HEK293 (cell line): ENCODE measurements around the gene LMAN1L.
A peak's percentile ranks its signal among the peaks of the same experiment; 100 is the strongest.

ENCODE experiments used
- CTCF ChIA-PET: fragments of 350-600 bp; formaldehyde crosslinking; extraction: SDS; loops from one replicate; lab custom pipeline; 2021; ENCODE audit warnings: antibody characterized with exemption; lab: Yijun Ruan, JAX
- POLR2A ChIA-PET: fragments of 300-600 bp; formaldehyde crosslinking; extraction: SDS; loops from one replicate; lab custom pipeline; 2020; ENCODE audit warnings: antibody characterized with exemption, inconsistent platforms; lab: Yijun Ruan, JAX
- H3K27ac ChIP-seq: fragments of 200-500 bp; sonication (Bioruptor generic); 2 replicates; pipeline ENCODE4 v1.5.1; 2014; ENCODE audit warnings: low read depth, low read length, control low read depth, inconsistent platforms; ENCODE audit errors: extremely low read depth
- H3K36me3 ChIP-seq, 2 experiments: fragments of 200-500 bp in 1 of 2; sonication (Bioruptor generic) in 1 of 2; 1 replicate in 1 of 2; 2 replicates in 1 of 2; pipeline ENCODE4 v1.5.1; 2014 to 2017; ENCODE audit warnings: inconsistent platforms in 2 of 2, low read length in 2 of 2; ENCODE audit not compliant: control insufficient read depth in 2 of 2, insufficient read depth in 1 of 2
- H3K4me1 ChIP-seq: fragments of 200-500 bp; sonication (Bioruptor generic); 2 replicates; pipeline ENCODE4 v1.5.1; 2014; ENCODE audit warnings: mild to moderate bottlenecking, low read length, inconsistent platforms; ENCODE audit not compliant: control insufficient read depth, insufficient read depth
- H3K4me3 ChIP-seq: 2 replicates; pipeline ENCODE4 v1.5.1; 2011; ENCODE audit warnings: low read depth, mild to moderate bottlenecking, control low read depth, low read length, moderate library complexity
- H3K9me3 ChIP-seq: fragments of 200-500 bp; sonication (Bioruptor generic); 2 replicates; pipeline ENCODE4 v1.5.1; 2014; ENCODE audit warnings: low read depth, low read length, inconsistent platforms; ENCODE audit not compliant: control insufficient read depth, insufficient read depth
- BCL11B ChIP-seq: fragments of 450-650 bp; formaldehyde crosslinking; IDR thresholded peaks from 2 replicates; pipeline ENCODE4 v1.5.1; 2016; ENCODE audit warnings: low read depth, missing biosample characterization, missing genetic modification characterization
- GFI1B ChIP-seq: fragments of 450-650 bp; formaldehyde crosslinking; IDR thresholded peaks from 2 replicates; pipeline ENCODE4 v1.5.1; 2016; ENCODE audit warnings: missing biosample characterization, missing genetic modification characterization
- GLIS1 ChIP-seq: fragments of 450-650 bp; formaldehyde crosslinking; IDR thresholded peaks from 2 replicates; pipeline ENCODE4 v1.5.1; 2016; ENCODE audit warnings: missing biosample characterization, missing genetic modification characterization
- HOXC10 ChIP-seq: sonication (generic); formaldehyde crosslinking; IDR thresholded peaks from 2 replicates; pipeline ENCODE4 v1.8.1; 2023; ENCODE audit warnings: mild to moderate bottlenecking, missing genetic modification reagents
- MEIS1 ChIP-seq: sonication (generic); formaldehyde crosslinking; IDR thresholded peaks from 2 replicates; pipeline ENCODE4 v1.8.1; 2022; ENCODE audit warnings: missing genetic modification reagents, mild to moderate bottlenecking, borderline replicate concordance
- PRDM2 ChIP-seq: fragments of 450-650 bp; formaldehyde crosslinking; IDR thresholded peaks from 2 replicates; pipeline ENCODE4 v1.5.1; 2016; ENCODE audit warnings: missing biosample characterization, missing genetic modification characterization, borderline replicate concordance
- REPIN1 ChIP-seq: fragments of 450-650 bp; formaldehyde crosslinking; IDR thresholded peaks from 2 replicates; pipeline ENCODE4 v1.5.1; 2017; ENCODE audit warnings: missing biosample characterization, missing genetic modification characterization, low read depth
- SP2 ChIP-seq: fragments of 450-650 bp; formaldehyde crosslinking; IDR thresholded peaks from 2 replicates; pipeline ENCODE4 v1.5.1; 2016; ENCODE audit warnings: missing biosample characterization, missing genetic modification characterization
- SP7 ChIP-seq: fragments of 450-650 bp; formaldehyde crosslinking; IDR thresholded peaks from 2 replicates; pipeline ENCODE4 v1.5.1; 2016; ENCODE audit warnings: missing biosample characterization, missing genetic modification characterization
- TCF7L2 ChIP-seq: IDR thresholded peaks from 2 replicates; pipeline ENCODE4 v1.6.1; 2011; ENCODE audit warnings: low read depth, mild to moderate bottlenecking, inconsistent platforms, low read length, moderate library complexity, borderline replicate concordance
- ZBTB21 ChIP-seq: fragments of 450-650 bp; formaldehyde crosslinking; IDR thresholded peaks from 2 replicates; pipeline ENCODE4 v1.5.1; 2017; ENCODE audit warnings: missing biosample characterization, missing genetic modification characterization
- ZNF266 ChIP-seq: fragments of 450-650 bp; formaldehyde crosslinking; IDR thresholded peaks from 2 replicates; pipeline ENCODE4 v1.5.1; 2016; ENCODE audit warnings: missing biosample characterization, missing genetic modification characterization, low read depth
- ZNF292 ChIP-seq: fragments of 450-650 bp; formaldehyde crosslinking; IDR thresholded peaks from 2 replicates; pipeline ENCODE4 v1.5.1; 2016; ENCODE audit warnings: low read depth, missing biosample characterization, missing genetic modification characterization, borderline replicate concordance
- ZNF391 ChIP-seq: fragments of 450-650 bp; formaldehyde crosslinking; IDR thresholded peaks from 2 replicates; pipeline ENCODE4 v1.5.1; 2016; ENCODE audit warnings: low read depth, missing biosample characterization, missing genetic modification characterization, borderline replicate concordance
- ZNF423 ChIP-seq: fragments of 450-650 bp; formaldehyde crosslinking; IDR thresholded peaks from 2 replicates; pipeline ENCODE4 v1.5.1; 2016; ENCODE audit warnings: missing biosample characterization, missing genetic modification characterization
- ZNF426 ChIP-seq: fragments of 450-650 bp; formaldehyde crosslinking; IDR thresholded peaks from 2 replicates; pipeline ENCODE4 v1.5.1; 2017; ENCODE audit warnings: missing biosample characterization, missing genetic modification characterization, mild to moderate bottlenecking, inconsistent platforms, moderate library complexity
- ZNF530 ChIP-seq: fragments of 450-650 bp; formaldehyde crosslinking; IDR thresholded peaks from 2 replicates; pipeline ENCODE4 v1.5.1; 2016; ENCODE audit warnings: low read depth, missing biosample characterization, missing genetic modification characterization
- ZNF623 ChIP-seq: fragments of 450-650 bp; formaldehyde crosslinking; IDR thresholded peaks from 2 replicates; pipeline ENCODE4 v1.5.1; 2016; ENCODE audit warnings: missing biosample characterization, missing genetic modification characterization
- ZNF645 ChIP-seq: fragments of 450-650 bp; formaldehyde crosslinking; IDR thresholded peaks from 2 replicates; pipeline ENCODE4; 2016; ENCODE audit warnings: missing biosample characterization, missing genetic modification characterization
- ZNF707 ChIP-seq: fragments of 450-650 bp; formaldehyde crosslinking; IDR thresholded peaks from 2 replicates; pipeline ENCODE4 v1.5.1; 2016; ENCODE audit warnings: missing biosample characterization, missing genetic modification characterization
- ZNF76 ChIP-seq: fragments of 450-650 bp; formaldehyde crosslinking; IDR thresholded peaks from 2 replicates; pipeline ENCODE4; 2016; ENCODE audit warnings: low read depth, missing biosample characterization, missing genetic modification characterization, borderline replicate concordance
- TF ChIP-seq, protein P1 (sequence below): fragments of 450-650 bp; formaldehyde crosslinking; conservative IDR thresholded peaks from 2 replicates; pipeline ENCODE4 v1.5.1; 2016; ENCODE audit warnings: low read depth, missing biosample characterization, missing genetic modification characterization
- TF ChIP-seq, protein P2 (sequence below): fragments of 450-650 bp; formaldehyde crosslinking; IDR thresholded peaks from 2 replicates; pipeline ENCODE4 v1.5.1; 2016; ENCODE audit warnings: missing biosample characterization, missing genetic modification characterization

LMAN1L gene

DNA sequence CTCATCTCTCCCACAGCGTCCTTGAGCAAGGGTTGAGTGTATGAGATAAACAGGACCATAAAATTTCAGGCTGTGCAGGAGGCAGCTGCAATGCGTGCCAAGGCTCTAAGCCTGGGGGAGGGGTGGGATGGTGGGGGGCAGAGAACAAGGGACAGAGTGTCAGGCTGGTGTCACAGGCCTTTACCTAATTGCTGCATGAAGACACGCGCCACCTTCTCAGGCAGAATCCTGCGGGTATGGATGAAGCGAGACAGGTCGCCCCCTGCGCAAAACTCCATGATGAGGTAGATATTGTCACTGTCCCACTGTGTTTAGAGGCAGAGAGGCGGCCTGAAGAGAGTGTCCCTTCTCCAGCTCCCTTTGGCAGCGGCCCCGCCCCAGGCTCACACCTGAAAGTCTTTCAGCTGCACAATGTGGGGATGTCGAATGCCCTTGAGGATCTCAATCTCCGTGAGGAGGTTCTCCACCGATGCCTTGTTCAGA, 29.3 kb downstream of the LMAN1L start (continued):
- TF ChIP-seq ZNF292 (tag by site-specific recombination) (no peak), GLIS1 (tag by site-specific recombination) (peak; percentile 94), ZNF707 (tag by site-specific recombination) (no peak), ZNF423 (tag by site-specific recombination) (no peak), REPIN1 (no peak), SP2 (tag by site-specific recombination) (no peak), ZNF623 (tag by site-specific recombination) (no peak)

DNA sequence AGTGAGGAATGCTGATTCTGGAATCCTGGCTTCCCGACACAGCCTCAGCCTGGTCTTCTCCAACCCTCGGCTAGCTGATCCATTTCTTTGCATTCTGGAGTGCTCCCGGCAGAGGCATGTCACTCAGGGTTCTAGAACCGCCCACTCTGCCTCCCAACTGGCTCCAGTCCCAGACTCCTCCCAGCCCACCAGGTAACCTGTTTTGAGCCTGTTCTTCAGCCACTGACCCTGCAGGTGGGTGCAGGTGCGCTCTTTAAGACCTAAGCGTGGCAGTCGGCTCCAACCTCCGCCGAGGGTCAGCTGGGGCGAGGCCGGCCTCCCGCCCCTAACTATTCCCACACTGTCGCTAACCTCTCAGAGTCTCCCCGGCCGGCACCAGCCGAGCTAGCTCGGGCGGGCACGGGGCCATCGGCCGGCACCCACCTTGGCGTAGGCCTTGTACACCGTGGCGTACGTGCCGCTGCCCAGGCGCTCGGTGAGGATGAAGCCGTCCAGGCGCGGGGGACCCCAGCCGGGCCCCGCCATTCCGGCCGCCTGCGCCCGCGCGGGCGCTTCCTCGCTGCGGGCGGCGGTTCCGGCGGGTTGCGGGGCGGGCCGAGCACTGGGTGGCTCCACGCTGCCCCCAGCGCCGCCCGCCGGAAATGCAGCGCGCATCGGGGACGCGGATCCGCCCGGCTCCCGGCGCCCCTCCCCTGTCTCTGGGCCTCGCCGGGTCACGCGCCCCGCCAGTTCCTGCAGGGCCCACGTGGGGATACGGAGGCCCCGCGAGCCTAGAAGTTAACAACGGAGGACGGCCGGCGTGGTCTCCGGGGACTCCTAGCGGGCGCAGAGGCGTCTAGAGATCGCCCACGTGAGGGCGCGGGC, 30.2 kb downstream of the LMAN1L start, which contains the start of gene ULK3:
Gene ULK3, minus strand, starts transcription at position 576 of the 864 bp plus-strand sequence. Its CDS starts 51 bp downstream, at position 525.
- ChIA-PET CTCF (interaction anchor here (0.6 to 4.5 kb wide), 16 partner anchors 10 to 207 kb away, joined by 3 to 29 read pairs (median 4); no protein-coding TSS in a partner anchor), POLR2A (interaction anchor here (0.5 to 2.3 kb wide), 12 partner anchors 10 to 896 kb away, joined by 3 to 12 read pairs (median 4); partner anchors contain the start of genes CSK, FAM219B and MPI)
- H3K4me3 ChIP-seq = peak within 1 kb of the TSS; percentile 88
- H3K27ac ChIP-seq = peak within 1 kb of the TSS; percentile 86
- peaks cover under 1 to 54% of the 10 kb centered on the region in 2 experiments; a peak in 2 of 3 replicates for H3K36me3 ChIP-seq
- H3K9me3 ChIP-seq = no peaks in the 10 kb centered on the region
- H3K4me1 ChIP-seq = peaks cover 10% of the 10 kb centered on the region
- no peak for TF ChIP-seq ZBTB21
- peak; percentile 48; the same call in 1 of the 2 replicates for TF ChIP-seq ZNF76 (tag by site-specific recombination)
- TF ChIP-seq, protein P1, sequence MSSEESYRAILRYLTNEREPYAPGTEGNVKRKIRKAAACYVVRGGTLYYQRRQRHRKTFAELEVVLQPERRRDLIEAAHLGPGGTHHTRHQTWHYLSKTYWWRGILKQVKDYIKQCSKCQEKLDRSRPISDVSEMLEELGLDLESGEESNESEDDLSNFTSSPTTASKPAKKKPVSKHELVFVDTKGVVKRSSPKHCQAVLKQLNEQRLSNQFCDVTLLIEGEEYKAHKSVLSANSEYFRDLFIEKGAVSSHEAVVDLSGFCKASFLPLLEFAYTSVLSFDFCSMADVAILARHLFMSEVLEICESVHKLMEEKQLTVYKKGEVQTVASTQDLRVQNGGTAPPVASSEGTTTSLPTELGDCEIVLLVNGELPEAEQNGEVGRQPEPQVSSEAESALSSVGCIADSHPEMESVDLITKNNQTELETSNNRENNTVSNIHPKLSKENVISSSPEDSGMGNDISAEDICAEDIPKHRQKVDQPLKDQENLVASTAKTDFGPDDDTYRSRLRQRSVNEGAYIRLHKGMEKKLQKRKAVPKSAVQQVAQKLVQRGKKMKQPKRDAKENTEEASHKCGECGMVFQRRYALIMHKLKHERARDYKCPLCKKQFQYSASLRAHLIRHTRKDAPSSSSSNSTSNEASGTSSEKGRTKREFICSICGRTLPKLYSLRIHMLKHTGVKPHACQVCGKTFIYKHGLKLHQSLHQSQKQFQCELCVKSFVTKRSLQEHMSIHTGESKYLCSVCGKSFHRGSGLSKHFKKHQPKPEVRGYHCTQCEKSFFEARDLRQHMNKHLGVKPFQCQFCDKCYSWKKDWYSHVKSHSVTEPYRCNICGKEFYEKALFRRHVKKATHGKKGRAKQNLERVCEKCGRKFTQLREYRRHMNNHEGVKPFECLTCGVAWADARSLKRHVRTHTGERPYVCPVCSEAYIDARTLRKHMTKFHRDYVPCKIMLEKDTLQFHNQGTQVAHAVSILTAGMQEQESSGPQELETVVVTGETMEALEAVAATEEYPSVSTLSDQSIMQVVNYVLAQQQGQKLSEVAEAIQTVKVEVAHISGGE (tag by site-specific recombination) = peak; percentile 45; the same call in 1 of the 2 replicates
- TF ChIP-seq, protein P2, sequence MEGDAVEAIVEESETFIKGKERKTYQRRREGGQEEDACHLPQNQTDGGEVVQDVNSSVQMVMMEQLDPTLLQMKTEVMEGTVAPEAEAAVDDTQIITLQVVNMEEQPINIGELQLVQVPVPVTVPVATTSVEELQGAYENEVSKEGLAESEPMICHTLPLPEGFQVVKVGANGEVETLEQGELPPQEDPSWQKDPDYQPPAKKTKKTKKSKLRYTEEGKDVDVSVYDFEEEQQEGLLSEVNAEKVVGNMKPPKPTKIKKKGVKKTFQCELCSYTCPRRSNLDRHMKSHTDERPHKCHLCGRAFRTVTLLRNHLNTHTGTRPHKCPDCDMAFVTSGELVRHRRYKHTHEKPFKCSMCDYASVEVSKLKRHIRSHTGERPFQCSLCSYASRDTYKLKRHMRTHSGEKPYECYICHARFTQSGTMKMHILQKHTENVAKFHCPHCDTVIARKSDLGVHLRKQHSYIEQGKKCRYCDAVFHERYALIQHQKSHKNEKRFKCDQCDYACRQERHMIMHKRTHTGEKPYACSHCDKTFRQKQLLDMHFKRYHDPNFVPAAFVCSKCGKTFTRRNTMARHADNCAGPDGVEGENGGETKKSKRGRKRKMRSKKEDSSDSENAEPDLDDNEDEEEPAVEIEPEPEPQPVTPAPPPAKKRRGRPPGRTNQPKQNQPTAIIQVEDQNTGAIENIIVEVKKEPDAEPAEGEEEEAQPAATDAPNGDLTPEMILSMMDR (tag by site-specific recombination) = peak; percentile 99
- peak; percentile 63; the same call in 1 of the 2 replicates for TF ChIP-seq GFI1B (tag by site-specific recombination)
- TF ChIP-seq PRDM2 (tag by site-specific recombination) = no peak
- peak; percentile 58; the same call in 1 of the 2 replicates for TF ChIP-seq ZNF391 (tag by site-specific recombination)
- peak; percentile 80; the same call in 1 of the 2 replicates for TF ChIP-seq BCL11B
- no peak for TF ChIP-seq ZNF530 (tag by site-specific recombination)
- no peak for TF ChIP-seq ZNF645
- no peak for TF ChIP-seq ZNF266
- peak; percentile 64 for TF ChIP-seq SP7 (tag by site-specific recombination)
- no peak for TF ChIP-seq MEIS1 (CRISPR knock-in tag)
- no peak for TF ChIP-seq ZNF426
- TF ChIP-seq TCF7L2 = no peak
- no peak for TF ChIP-seq HOXC10 (CRISPR knock-in tag)
